Cerebellar nuclear complex (tissue), 1 donor: ENCODE data around the gene TANGO2.
A peak's percentile ranks its signal among the peaks of the same experiment; 100 is the strongest.

ENCODE experiments used
- DNase-seq, 2 experiments: peaks; one replicate each; lab custom pipeline; 2025; lab: John Stamatoyannopoulos, UW

TANGO2 gene

DNA sequence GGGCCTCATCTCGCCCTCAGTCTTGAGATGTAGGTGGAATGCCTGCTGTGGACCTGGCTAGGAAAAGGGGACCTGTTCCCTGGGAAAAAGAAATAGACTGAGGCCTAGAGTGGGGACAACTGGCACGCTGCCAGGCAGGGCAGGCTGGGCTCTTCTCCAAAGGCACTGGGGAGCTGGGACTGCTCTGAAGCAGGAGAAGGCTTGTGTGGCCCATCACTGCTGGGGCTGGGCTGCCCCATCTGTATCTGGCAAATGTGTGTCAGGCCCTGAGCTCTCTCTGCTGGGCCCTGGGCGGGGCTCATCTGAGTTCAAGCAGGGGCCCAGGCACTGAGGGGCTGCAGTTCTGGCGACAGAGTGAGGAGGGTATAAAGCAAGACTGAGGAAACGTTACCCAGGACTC, 37.2 kb upstream of the TANGO2 start:
- DNase-seq: no peak

DNA sequence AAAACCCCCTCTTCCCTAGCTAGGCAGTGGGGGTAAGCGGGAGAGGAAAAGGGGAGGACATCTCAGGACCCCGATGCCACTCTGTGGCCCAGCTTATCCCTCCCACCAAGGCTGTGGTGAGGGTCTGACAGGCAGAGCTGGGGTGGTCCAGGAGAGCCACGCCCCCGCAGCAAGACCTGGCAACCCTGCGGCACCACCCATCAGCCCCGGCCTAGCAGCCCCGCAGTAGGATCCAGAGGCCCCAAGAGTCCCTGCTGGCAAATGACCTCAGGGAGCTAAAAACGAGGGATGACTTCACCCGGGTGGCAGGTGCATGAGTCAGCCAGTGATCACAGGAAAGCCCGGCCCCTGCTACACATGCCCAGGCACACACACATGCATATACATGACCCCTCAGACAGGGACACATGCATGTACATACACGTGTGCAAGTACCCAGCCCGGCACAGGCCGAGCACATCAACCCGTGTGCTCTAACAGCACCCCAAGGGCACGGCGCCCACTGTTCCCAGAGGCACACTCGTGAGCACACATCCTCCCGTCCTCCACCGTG, 36.6 kb upstream of the TANGO2 start:
- DNase-seq: no peak

DNA sequence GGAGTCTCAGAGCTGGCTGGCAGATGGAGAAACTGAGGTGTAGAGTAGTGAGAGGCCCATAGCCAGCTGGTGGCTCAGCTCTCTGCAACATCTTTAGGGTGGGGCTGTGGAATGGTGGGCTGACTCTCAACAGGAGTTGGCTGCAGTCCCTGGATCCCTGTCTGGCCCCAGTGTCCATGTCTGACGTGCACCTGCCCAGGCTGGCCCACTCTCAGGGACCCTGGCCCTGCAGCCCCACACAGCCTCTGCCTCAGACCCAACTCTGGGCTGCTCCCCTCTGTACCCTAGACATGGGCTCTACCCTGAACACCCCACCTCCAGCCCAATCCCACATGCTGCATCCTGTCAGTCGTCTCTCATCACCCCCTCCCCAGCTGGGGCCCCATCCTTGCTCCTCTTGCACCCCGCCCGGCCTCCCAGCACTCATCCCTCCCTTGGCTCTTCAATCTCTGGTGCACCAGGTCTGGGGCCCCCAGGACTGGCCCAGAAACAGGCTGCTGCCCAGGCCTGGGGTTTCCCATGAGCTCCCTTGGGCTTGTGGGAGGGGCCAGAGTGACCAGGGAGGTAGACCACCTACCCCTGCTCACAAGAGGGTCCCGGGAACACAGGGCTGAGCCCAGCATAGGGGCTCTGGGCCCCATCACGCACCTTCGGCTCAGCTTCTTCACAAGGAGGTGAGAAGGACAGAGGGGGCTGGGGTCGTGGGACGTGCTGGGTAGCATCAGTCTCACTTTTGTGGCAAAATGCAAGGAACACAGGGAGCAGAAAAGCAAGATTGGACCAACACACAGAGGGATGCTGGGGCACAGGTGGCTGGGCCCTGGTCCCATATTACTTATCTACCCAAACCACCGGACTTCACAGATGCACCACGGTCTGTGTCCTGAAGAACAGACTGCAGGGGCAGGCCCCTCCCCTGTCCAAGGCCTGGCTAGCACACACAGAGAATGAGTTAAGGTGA, 35.8 kb upstream of the TANGO2 start:
- DNase-seq: no peak

DNA sequence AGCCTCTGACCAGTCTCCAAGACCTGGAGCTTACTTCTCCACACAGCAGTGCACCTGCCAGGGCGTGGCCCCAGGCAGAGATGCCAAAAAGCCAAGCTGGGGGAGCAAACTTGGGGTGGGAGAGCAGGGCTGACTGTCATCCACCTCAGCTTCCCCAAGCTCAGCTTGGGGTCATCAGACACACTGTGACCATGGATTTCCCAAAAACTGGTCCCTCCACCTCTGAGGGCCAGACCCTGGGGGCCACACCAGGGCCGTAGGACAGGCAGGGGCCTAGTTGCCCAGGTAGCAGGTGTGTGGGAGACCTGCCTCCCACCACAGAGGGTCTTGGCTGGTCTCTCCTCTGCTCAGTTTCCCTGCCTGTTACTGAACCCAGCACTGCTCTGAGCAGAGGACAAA, 34.9 kb upstream of the TANGO2 start:
- DNase-seq: no peak

- DNase-seq: peak in 1 of 2 experiments; percentile 36
These were observed 34.2 kb upstream of the TANGO2 start for GRCh38 chr22:19986410-19987341.

GRCh38 chr22:19987394-19988306, 33.3 kb upstream of the TANGO2 start:
- no peak for DNase-seq

- no peak for DNase-seq
These were observed 32.5 kb upstream of the TANGO2 start for GRCh38 chr22:19988331-19988808.

DNA sequence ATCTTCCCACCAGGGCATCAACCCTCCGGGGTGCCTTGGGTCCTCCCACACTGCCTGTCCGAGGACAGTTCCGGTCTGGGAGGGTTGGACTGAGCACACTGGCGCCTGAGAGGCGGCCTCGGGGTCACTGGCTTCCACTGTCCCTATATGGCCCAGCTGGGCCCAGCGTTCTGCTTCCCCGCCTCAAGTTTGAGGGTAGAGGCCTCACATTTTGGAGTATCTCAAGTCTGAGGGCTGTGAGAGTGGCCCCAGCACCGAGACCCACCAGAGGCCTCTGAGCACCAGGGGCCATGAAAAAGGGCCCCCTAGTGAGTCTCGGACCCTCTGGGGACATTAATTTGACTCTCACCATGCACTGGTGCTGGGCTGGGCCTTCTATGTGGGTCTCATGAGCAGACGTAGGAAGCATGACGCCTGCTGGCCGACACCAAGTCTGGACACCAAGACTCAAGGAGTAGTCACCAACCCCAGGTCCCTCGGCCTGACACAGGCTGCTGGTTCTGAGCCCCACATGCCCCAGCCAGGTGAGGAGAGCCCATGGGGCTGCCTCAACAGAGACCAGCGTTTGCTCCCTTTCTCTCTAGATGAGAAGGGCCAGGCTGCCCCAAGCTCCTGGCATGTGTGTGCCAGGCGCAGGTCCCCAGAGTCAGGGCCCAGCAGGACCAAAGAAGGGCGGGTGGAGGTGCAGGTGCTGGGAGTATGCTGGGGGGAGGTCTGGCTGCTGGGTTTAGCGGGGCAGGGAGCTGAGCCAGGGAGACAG, 31.8 kb upstream of the TANGO2 start:
- DNase-seq: no peak

DNA sequence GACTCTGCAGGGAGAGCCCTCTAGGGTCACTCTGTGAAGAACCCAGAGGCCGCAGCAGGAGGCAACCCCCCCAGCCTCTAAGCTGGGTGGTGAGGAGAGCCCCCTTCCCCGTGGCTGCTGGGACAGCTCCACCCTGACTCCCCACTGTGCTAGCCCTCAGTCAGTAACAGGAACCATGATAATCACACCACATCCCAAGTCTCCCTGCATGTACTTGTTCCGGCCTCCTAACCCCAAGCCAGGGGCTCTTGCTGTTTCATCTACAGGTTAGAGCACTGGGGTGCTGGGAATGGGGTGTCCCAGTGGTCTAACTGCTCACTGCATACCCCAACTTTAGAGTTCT, 31.2 kb upstream of the TANGO2 start:
- no peak for DNase-seq

GRCh38 chr22:19990188-19990587, 30.7 kb upstream of the TANGO2 start:
- no peak for DNase-seq

DNA sequence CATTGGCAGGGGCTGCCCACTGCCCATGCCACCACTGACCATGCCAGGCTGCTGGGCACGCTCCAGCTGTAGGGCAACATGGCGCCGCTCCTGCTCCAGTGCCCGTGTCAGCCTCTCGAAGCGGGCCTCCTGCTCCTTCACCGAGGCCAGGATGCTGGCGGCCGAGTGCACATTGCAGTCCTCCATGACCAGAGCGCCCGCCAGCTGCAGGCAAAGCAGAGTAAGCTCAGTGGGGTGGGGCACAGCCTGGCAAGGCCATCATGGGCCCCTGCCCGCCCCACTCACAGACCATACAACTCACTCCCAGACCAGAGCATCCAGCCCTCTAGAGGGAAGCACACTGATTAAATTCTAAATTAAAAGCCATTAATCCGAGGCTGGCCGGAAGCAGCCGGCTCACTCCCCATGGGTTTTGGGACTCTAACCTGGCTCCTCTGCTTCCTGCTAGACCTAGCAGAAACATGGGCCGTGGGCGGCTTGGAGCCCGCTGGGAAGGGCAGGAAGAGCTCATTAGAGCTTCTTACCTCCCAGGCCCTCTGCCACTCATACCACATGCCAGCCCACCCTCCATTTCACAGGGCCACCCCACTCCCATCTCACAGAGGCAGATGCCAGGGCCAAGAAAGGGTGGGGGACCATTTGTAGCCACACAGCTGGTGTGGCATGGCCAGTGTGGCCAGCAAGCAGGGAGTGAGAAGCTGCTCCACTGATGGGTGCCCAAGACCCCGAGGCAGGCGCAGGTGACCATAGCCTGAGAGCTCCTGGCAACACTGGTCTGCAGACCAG, 30.1 kb upstream of the TANGO2 start:
- DNase-seq: no peak

DNA sequence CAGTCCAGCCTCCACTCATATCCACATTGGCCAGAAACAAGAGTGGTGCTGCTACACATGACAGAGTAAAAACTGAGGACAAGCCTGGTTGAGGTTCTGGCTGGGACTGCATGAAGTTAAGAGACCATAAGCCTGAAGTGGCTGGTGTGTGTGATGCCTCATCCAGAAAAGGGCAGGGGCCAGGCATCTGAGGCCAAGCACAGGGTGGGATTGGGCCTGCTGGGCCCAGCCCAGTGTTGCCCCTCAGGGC, 29.6 kb upstream of the TANGO2 start:
- DNase-seq: no peak

- no peak for DNase-seq
These were observed 29.1 kb upstream of the TANGO2 start for GRCh38 chr22:19991645-19992451.

- DNase-seq: no peak
These were observed 28.4 kb upstream of the TANGO2 start for GRCh38 chr22:19992481-19992911.

DNA sequence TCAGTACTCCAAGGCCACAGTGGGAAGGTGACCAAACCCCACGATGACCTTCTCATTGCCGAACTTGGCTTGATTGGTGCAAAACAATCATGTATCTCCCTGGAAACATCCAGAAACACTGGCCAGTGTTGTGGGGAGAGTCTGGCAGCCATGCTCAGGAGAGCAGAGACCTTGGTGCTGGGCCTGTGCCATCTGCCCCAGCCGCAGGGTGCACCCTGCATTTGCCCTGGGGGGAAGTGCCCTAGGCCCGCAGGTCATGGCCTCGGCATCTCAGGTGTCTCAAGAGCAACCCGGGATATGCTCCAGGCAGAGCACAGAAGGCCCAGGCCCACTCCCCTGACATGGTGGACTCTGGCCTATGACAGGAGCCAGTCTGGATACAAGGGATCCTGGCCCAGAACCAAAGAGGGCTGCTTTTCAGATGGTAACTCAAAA, 28.0 kb upstream of the TANGO2 start:
- DNase-seq: no peak

- DNase-seq: no peak
These were observed 27.0 kb upstream of the TANGO2 start for GRCh38 chr22:19993926-19994325.

DNA sequence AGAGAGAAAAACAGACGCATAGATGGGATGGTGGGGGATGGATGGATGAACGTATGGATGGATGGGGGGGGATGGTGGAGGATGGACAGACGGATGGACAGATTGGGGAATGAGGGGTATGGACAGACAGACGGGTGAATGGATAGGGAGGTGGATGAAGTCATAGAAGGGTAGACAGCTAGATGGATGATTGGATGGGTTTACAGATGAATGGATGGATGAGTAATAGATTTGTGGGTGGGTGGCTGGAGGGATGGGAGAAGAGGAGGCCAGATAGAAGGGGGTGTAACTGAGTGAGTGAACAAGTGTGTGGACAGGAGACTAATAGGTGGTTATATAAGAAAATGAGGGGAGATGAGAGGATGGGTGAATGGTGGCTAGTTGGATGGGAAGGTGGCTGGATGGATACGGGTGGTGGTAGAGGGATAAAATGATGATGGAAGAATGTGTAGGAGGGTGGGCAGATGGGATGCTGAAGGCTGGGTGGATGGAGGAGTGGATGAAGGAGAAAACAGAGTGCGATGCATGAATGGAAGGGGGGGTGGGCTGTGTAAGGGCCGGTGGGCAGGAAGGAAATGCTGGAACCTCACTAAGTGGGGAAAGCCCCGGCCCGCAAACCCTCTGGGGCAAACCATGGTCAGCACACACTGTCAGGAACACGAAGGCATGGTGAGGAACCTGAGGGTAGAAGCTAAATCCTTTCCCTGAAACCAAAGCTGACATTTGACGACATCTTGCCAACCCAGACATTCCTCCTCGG, 25.9 kb upstream of the TANGO2 start:
- no peak for DNase-seq

- no peak for DNase-seq
These were observed 25.1 kb upstream of the TANGO2 start for GRCh38 chr22:19995611-19996339.
